ENCODE data around the gene MOSPD2.

GRCh38 chrX:14884714-14885113, 11.5 kb downstream of the MOSPD2 start:
- no peak for TF ChIP-seq CTCF (IDR thresholded peaks at IDR 0.05; ENCODE audit: low read length)
- no peak for TF ChIP-seq EZH2 (optimal IDR thresholded peaks at IDR 0.05; ENCODE audit: low read depth, low read length)

Data from MM.1S (cell line).